Adrenal gland (tissue), 5 donors: Measurements from ENCODE around the gene GRM8.

Experiments
- POLR2A ChIP-seq, 2 donors: fragments of 450-650 bp; IDR thresholded peaks; one replicate each; pipeline ENCODE4 v1.6.1; 2017; ENCODE audit warnings: antibody characterized with exemption in 2 of 2, mild to moderate bottlenecking in 2 of 2, moderate library complexity in 1 of 2
- TF ChIP-seq, protein P1 (sequence below), 6 experiments: fragments of 450-650 bp in 4 of 6; fragments of 200-600 bp in 2 of 6; sonication (generic) in 1 of 6; IDR thresholded peaks; 1 replicate in 5 of 6; 2 replicates in 1 of 6; pipeline versions ENCODE4 v1.5.1 to v1.8.0; 2016 to 2021; ENCODE audit warnings: antibody characterized with exemption in 6 of 6, mild to moderate bottlenecking in 2 of 6, moderate library complexity in 1 of 6
- donor health status: DM: no; HTN: no; CAD: no.

DNA sequence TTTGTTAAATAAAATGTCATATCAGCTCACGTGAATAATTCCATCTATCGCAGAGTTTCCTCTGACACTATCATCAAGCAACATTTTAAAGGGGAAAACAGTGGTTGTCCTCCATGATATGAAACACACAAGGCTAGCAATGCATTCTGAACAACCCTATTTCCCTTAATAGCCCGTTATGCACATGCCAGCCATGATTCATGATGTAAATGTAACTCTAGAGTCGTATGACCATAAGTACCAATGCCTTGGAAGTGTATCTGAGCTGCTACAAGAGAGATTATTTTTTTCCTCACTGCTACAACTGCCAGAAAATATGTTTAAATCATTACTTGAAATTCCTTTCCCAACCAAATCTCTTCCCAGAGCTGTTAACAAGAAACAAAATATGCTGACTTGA, 159.4 kb downstream of the GRM8 start:
- TF ChIP-seq, protein P1, sequence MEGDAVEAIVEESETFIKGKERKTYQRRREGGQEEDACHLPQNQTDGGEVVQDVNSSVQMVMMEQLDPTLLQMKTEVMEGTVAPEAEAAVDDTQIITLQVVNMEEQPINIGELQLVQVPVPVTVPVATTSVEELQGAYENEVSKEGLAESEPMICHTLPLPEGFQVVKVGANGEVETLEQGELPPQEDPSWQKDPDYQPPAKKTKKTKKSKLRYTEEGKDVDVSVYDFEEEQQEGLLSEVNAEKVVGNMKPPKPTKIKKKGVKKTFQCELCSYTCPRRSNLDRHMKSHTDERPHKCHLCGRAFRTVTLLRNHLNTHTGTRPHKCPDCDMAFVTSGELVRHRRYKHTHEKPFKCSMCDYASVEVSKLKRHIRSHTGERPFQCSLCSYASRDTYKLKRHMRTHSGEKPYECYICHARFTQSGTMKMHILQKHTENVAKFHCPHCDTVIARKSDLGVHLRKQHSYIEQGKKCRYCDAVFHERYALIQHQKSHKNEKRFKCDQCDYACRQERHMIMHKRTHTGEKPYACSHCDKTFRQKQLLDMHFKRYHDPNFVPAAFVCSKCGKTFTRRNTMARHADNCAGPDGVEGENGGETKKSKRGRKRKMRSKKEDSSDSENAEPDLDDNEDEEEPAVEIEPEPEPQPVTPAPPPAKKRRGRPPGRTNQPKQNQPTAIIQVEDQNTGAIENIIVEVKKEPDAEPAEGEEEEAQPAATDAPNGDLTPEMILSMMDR (IDR thresholded peaks at IDR 0.05) = no peak
- TF ChIP-seq POLR2A (IDR thresholded peaks at IDR 0.05) = no peak
